ENCODE results near the gene CITED2.

- TF ChIP-seq ELF4 (CRISPR knock-in tag; IDR thresholded peaks at IDR 0.05; ENCODE audit: low read depth) (no peak), TP53 (CRISPR knock-in tag; IDR thresholded peaks at IDR 0.05) (no peak), ZNF317 (CRISPR knock-in tag; IDR thresholded peaks at IDR 0.05; ENCODE audit: borderline replicate concordance, low read depth) (no peak), CTCF (IDR thresholded peaks at IDR 0.05) (no peak), NFE2L1 (CRISPR knock-in tag; IDR thresholded peaks at IDR 0.05) (no peak), E2F1 (CRISPR knock-in tag; IDR thresholded peaks at IDR 0.05) (no peak), CREB1 (CRISPR knock-in tag; IDR thresholded peaks at IDR 0.05) (no peak), USF2 (CRISPR knock-in tag; IDR thresholded peaks at IDR 0.05) (no peak), ZNF232 (CRISPR knock-in tag; IDR thresholded peaks at IDR 0.05) (no peak), FOXP4 (CRISPR knock-in tag; IDR thresholded peaks at IDR 0.05) (no peak), CREM (CRISPR knock-in tag; IDR thresholded peaks at IDR 0.05) (no peak)
These were observed 1.9 kb downstream of the CITED2 start for GRCh38 chr6:139372326-139373153.

All from WTC11 (cell line).